Heart left ventricle (tissue), 16 donors: Measurements from ENCODE around the gene MAG. TPM values are rescaled to one million over a fixed set of nuclear protein-coding genes. Genes with fewer than 3 reads are reported as not detected.

Experiments
- ATAC-seq, 4 donors: fragments of 200-7000 bp; cut with Tn5 transposase; one replicate each; pipeline ENCODE4 v1.9.1; 2020 to 2022; ENCODE audit warnings: moderate library complexity in 4 of 4, mild to moderate bottlenecking in 3 of 4, moderate number of reproducible peaks in 1 of 4
- DNase-seq, 5 donors: peaks; one replicate each; pipeline ENCODE4 v3.0.0-alpha.2; 2020
- H3K27ac ChIP-seq, 12 donors: fragments of 200-600 bp; sonication (generic) in 4 of 12; one replicate each; pipeline versions ENCODE4 v1.5.0 to v1.8.0; 2016 to 2022; ENCODE audit warnings: mild to moderate bottlenecking in 2 of 12
- H3K27me3 ChIP-seq, 9 donors: fragments of 200-600 bp; sonication (generic) in 2 of 9; one replicate each; pipeline versions ENCODE4 v1.5.1 to v1.8.0; 2016 to 2022; ENCODE audit warnings: mild to moderate bottlenecking in 3 of 9
- H3K36me3 ChIP-seq, 9 donors: fragments of 200-600 bp; sonication (generic) in 2 of 9; one replicate each; pipeline versions ENCODE4 v1.5.0 to v1.8.0; 2018 to 2022; ENCODE audit warnings: mild to moderate bottlenecking in 2 of 9
- H3K4me1 ChIP-seq, 12 donors: fragments of 200-600 bp; sonication (generic) in 4 of 12; one replicate each; pipeline versions ENCODE4 v1.5.0 to v1.8.0; 2016 to 2022; ENCODE audit warnings: mild to moderate bottlenecking in 3 of 12
- H3K4me3 ChIP-seq, 12 donors: fragments of 200-600 bp; sonication (generic) in 4 of 12; one replicate each; pipeline versions ENCODE4 v1.5.0 to v1.8.0; 2017 to 2022; ENCODE audit warnings: mild to moderate bottlenecking in 9 of 12, moderate library complexity in 4 of 12
- H3K9me3 ChIP-seq, 12 donors: fragments of 200-600 bp; sonication (generic) in 4 of 12; one replicate each; pipeline versions ENCODE4 v1.5.0 to v1.8.0; 2016 to 2022; ENCODE audit warnings: mild to moderate bottlenecking in 1 of 12
- CTCF ChIP-seq, 12 donors: fragments of 200-600 bp; sonication (generic) in 4 of 12; IDR thresholded peaks; one replicate each; pipeline versions ENCODE4 v1.5.0 to v1.8.0; 2018 to 2022; ENCODE audit warnings: antibody characterized with exemption in 12 of 12, mild to moderate bottlenecking in 5 of 12
- POLR2A ChIP-seq, 2 donors: fragments of 450-650 bp; IDR thresholded peaks; one replicate each; pipeline ENCODE4 v1.6.1; 2017; ENCODE audit warnings: antibody characterized with exemption in 2 of 2, mild to moderate bottlenecking in 2 of 2, moderate library complexity in 2 of 2
- WGBS, 4 donors: extraction: QIAGEN DNeasy Blood & Tissue Kit in 2 of 4; methylation state at CpG; one replicate each; pipeline versions ENCODE4 v1.1.5 to v1.1.7; 2013 to 2018; 5-methylcytosine and 5-hydroxymethylcytosine counted together
- intact Hi-C, 10 donors: fragments of 100-400 bp; cut with DNase I; formaldehyde crosslinking; loops; one replicate each; pipeline versions ENCODE4 v1.11.1 to v1.14.2; 2022
- polyA plus RNA-seq, 2 donors: library from polyadenylated mRNA; stranded (reverse); fragments of 200-250 nt; gene quantifications; one replicate each; pipeline ENCODE4 v1.2.3, GENCODE V29; 2013
- total RNA-seq, 9 donors: library from RNA; depleted of rRNA in 2 of 9; stranded (reverse); fragments of >200 nt in 2 of 9; fragmentation: NEBNext Ultra II Directional in 3 of 9; extraction: Animal tissue kit (Norgen Biotek cat#: 25700) in 3 of 9; gene quantifications; one replicate each; pipeline versions ENCODE4 v1.1.0 to v1.2.4, GENCODE V29; 2016 to 2023
- donor health status: ischemic (EF 13 %, LVEDD 7.1; RV severe dilation, severe dysfunction).
- donor health status: healthy with polysubstance abuse.
- donor health status: DM: no; HTN: yes; CAD: no.
- donor health status: DM: no; HTN: no; CAD: no.
- donor health status: ischemic (EF 25% LVEDD 6.9; RV normal size, moderate dysfunction).
- donor health status: ischemic (EF 25% LVEDD 5.7; RV mildly dilated, moderate dysfunction).
- donor health status: healthy.
- donor health status: DM: yes; HTN: yes; CAD: no.
- donor health status: ischemic (EF 35%, LVEDD 5.7; RV mildly dilated, moderate dysfunction).
- donor health status: nonischemic (EF 11% LVEDD 7.7; RV severe dilation, severe dysfunction).
- donor health status: DM: yes; HTN: yes; CAD: no.
- donor health status: PGD.
- donor health status: ischemic (EF 29% LVEDD 5.4; RV normal size, mild dysfunction).
- donor health status: nonischemic (EF 23%, LVEDD 6.1; RV moderate dilation, normal function).

Gene MAG
- total and polyA plus RNA-seq, 11 donors: 0.30 to 0.72 TPM; not detected in 9

- Histone ChIP-seq H3K27ac (no peak overlapping the region), H3K4me3 (no peak overlapping the region), H3K27me3 (peaks cover 0 to 27% (median 6%) of the 10 kb centered on the region in 9 donors), H3K4me1 (no peaks in the 10 kb centered on the region), H3K9me3 (no peaks in the 10 kb centered on the region), H3K36me3 (no peaks in the 10 kb centered on the region)
- intact Hi-C loops: no loop called here
- 77 to 82% (median 80%) methylated on average over 23 of the region's 23 CpGs for WGBS, 4 donors
- no peak for TF ChIP-seq CTCF (IDR thresholded peaks at IDR 0.05)
- TF ChIP-seq POLR2A (IDR thresholded peaks at IDR 0.05): no peak
- DNase-seq: no peak
- no peak for ATAC-seq
These were observed 731 bp downstream of the MAG start for GRCh38 chr19:35292421-35293362.

- WGBS, 4 donors: 21 to 35% (median 34%) methylated on average over 6 to 7 of the region's 7 CpGs
- intact Hi-C loops: no loop called here
These were observed 1.4 kb downstream of the MAG start for GRCh38 chr19:35293363-35293739.

GRCh38 chr19:35293808-35294207, 1.8 kb downstream of the MAG start:
- TF ChIP-seq POLR2A (IDR thresholded peaks at IDR 0.05) (no peak), CTCF (IDR thresholded peaks at IDR 0.05) (no peak)
- 30 to 49% (median 37%) methylated on average over 3 to 17 of the region's 17 CpGs for WGBS, 4 donors
- Histone ChIP-seq H3K36me3 (no peaks in the 10 kb centered on the region), H3K27ac (no peak overlapping the region), H3K27me3 (peaks cover 0 to 36% (median 6%) of the 10 kb centered on the region in 9 donors), H3K4me1 (no peaks in the 10 kb centered on the region), H3K9me3 (no peaks in the 10 kb centered on the region), H3K4me3 (no peak overlapping the region)
- intact Hi-C loops: no loop called here
- DNase-seq (no peak), ATAC-seq (no peak)

More at GRCh38 chr19:35293363-35293739, 1.4 kb downstream of the MAG start:
- Histone ChIP-seq H3K27me3 (peaks cover 0 to 32% (median 6%) of the 10 kb centered on the region in 9 donors), H3K4me1 (no peaks in the 10 kb centered on the region), H3K36me3 (no peaks in the 10 kb centered on the region), H3K4me3 (no peak overlapping the region), H3K9me3 (no peaks in the 10 kb centered on the region), H3K27ac (no peak overlapping the region)
- ATAC-seq (no peak), DNase-seq (no peak)
- TF ChIP-seq POLR2A (IDR thresholded peaks at IDR 0.05) (no peak), CTCF (IDR thresholded peaks at IDR 0.05) (no peak)

- ATAC-seq (no peak), DNase-seq (no peak)
- Histone ChIP-seq H3K4me1 (no peaks in the 10 kb centered on the region), H3K9me3 (no peaks in the 10 kb centered on the region), H3K27me3 (peaks cover 0 to 42% (median 9%) of the 10 kb centered on the region in 9 donors), H3K36me3 (no peaks in the 10 kb centered on the region), H3K4me3 (no peak overlapping the region), H3K27ac (no peak overlapping the region)
- intact Hi-C loops: no loop called here
- WGBS, 4 donors: 66 to 70% (median 68%) methylated on average over 3 of the region's 3 CpGs
- TF ChIP-seq CTCF (IDR thresholded peaks at IDR 0.05) (no peak), POLR2A (IDR thresholded peaks at IDR 0.05) (no peak)
These were observed 2.4 kb downstream of the MAG start for GRCh38 chr19:35294328-35294727.
